GM21526 (cell line): Measurements from ENCODE around the gene C1orf159.

Source experiments
- ATAC-seq: cut with Tn5 transposase; IDR thresholded peaks from one replicate; pipeline ENCODE4 v1.9.1; 2021; ENCODE audit warnings: moderate library complexity; ENCODE audit not compliant: unreplicated experiment, low FRiP score

The C1orf159 gene

GRCh38 chr1:1094981-1095380, 20.9 kb downstream of the C1orf159 start:
- ATAC-seq: no peak

DNA sequence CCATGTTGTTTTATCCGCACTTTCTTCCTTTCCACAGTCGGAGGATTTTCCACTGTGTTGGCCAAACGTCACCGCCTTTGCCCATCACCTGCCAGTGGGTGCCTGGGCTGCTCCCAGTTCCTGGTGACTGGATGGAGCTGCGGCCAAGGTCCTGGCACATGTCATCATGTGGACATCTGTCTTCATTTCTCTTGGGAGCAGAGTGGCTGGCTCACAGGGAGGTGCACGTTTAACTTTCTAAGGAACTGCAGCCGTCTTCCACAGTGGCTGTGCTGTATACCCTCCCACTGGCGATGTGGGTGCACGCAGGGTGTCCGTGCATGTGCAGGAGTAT, 22.3 kb downstream of the C1orf159 start:
- ATAC-seq: no peak

GRCh38 chr1:1092894-1093609, 22.8 kb downstream of the C1orf159 start:
- no peak for ATAC-seq

- no peak for ATAC-seq
Observed at GRCh38 chr1:1092149-1092855, 23.6 kb downstream of the C1orf159 start.

GRCh38 chr1:1091344-1092148, 24.3 kb downstream of the C1orf159 start:
- ATAC-seq: no peak

DNA sequence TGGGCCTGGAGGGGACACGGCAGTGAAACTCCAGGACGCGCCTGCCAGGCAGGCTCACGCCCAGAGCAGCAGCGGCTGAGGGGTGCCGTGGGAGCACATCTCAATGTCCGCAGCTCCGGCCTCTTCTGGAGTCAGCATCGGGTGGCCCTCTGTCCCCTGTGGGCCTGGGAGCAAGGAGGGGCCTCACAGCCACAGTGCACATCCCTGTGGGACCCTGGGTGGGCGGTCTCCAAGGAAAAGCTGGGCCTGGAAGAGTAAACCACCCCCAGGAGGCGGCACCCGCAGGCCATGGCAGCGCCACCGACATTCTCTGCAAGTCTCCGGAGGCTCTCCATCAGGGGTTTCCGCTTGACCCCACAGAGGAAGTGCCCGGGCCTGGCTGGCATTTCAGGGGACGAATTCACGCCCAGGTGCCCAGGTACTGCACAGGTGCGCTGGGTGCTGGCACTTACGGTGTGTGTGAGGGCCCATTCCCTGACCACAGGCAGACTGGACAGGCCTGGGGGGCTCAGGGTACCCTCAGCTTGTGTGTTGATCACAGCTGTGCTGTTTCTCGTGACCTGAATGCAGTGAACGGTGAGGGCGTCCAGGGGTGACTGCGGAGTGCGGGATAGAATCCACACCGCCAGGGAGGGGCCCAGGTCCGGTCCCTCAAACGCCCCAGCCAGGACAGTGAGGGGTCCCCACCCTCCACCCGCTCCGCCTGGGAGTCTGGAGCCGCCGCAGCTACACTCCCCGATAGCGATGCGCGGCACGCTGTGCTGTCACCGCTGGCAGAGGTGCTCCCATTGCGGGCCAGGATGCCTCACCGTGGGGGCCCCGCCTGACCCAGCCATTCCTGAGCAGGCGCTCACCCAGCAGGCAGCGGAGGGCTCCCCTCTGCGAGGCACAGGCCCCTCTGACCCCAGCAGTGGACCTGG, 25.2 kb downstream of the C1orf159 start:
- ATAC-seq: no peak

DNA sequence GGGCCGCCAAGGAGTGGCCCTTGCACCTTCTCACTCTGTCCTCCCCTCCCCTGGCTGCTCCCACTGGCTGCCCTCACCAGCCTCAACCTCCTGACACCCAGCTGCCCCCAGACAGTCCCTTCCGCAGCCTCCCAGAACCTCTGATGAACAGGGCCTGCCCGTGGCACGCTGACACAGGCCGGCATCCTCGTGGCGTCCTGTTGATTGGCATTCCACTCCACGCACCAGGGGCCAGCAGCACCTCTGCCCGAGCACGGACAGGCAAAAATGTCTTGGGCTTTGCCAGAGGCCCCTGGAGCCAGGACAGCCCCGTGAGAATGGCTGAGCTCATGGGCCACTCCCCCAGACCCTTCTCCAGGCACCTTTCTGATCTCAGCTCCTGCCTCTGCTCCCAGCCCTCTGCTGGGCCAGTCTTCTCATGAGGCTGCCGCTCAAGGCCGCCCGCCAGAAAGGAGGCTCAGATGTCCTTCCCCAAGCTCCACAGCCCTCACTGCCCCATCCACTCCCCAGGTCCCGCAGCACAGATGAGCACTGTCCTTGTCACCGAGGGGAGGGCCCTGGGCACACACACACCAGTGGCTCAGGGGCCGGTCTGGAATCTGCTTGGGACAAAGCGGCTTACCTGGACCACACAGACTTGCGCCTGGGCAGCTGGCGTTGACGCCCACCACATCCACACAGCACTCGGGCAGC, 26.0 kb downstream of the C1orf159 start:
- no peak for ATAC-seq

- ATAC-seq: no peak
Observed at GRCh38 chr1:1088801-1089680, 26.8 kb downstream of the C1orf159 start.

DNA sequence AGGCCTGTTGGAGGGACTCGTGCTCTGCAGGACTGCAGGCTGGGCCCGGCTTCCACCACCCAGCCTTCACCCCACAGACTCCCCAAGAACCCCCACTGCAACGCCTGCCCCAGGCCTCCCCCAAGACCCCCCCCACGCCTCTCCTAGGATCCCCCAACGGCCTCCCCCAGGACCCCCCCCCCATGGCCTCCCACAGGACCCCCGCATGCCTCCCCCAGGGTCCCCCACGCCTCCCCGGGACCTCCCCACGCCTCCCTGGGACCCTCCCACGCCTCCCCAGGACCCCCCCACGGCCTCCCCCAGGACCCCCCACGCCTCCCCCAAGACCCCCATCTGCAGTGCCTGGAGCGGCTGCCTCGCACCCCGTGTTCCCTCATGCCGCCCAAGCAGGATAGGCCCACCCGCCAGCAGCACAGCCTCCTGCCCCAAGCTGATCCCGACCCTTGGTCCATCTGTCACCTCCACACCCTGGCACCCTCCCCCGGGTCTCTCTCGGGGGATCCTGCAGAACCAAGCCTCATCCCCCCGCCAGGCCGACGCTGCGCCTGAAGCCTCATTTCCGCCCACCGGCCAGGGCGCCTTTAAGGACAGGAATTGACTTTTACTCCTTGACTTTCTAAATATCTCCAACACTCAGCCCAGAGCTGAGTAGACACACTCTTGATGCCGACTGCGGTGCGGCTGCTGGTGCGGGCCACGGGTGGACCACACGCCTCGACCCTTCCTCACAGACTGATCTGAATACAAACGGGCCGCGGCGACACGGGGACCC, 27.7 kb downstream of the C1orf159 start:
- no peak for ATAC-seq

- no peak for ATAC-seq
Observed at GRCh38 chr1:1087351-1088028, 28.4 kb downstream of the C1orf159 start.

- no peak for ATAC-seq
Observed at GRCh38 chr1:1086911-1087341, 29.0 kb downstream of the C1orf159 start.

GRCh38 chr1:1085911-1086841, 29.7 kb downstream of the C1orf159 start:
- ATAC-seq: no peak

DNA sequence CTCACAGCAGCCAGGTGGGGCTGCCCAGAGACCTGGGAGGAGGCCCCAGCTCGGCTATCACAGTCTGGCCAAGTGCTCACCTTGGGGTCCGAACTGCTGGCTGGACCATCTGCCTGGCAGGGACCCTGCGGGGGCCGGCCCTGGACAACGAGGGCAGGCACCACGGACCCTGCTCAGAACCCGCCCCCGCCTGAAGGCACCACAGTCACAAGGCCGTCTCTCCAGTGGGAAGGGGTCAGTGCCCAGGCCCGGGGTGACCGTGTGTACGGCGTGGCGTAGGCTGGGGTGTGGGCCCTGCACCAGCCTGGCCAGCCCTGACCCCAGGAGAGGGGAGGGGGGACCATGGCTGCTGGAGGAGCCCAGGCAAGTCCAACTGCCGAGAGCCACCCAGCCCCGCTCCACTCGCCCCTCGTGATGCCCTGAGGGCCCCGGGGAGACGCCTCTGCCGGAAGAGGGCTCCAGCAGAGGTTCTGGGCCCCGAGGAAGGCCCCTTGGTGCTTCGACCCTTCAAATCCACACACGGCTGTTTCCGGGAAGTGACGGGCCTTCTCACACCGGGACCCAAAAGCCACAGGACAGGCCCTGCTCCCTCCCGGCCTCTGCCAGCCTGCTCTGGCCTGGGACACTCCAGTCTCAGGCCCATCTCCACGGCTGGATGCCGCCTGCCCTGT, 30.6 kb downstream of the C1orf159 start:
- no peak for ATAC-seq

- no peak for ATAC-seq
Observed at GRCh38 chr1:1084372-1085170, 31.3 kb downstream of the C1orf159 start.
